GM08714 (cell line): ENCODE results near the gene IGFBP5.

Source experiments
- H3K4me3 ChIP-seq: fragments of 200-500 bp; sonication (Bioruptor generic); 2 replicates; pipeline ENCODE4 v1.5.1; 2014; ENCODE audit warnings: mild to moderate bottlenecking, low read length, inconsistent platforms
- ZNF274 ChIP-seq: IDR thresholded peaks from 2 replicates; pipeline ENCODE4 v1.6.1; 2012; ENCODE audit warnings: mild to moderate bottlenecking, low read depth, low read length

Gene IGFBP5

DNA sequence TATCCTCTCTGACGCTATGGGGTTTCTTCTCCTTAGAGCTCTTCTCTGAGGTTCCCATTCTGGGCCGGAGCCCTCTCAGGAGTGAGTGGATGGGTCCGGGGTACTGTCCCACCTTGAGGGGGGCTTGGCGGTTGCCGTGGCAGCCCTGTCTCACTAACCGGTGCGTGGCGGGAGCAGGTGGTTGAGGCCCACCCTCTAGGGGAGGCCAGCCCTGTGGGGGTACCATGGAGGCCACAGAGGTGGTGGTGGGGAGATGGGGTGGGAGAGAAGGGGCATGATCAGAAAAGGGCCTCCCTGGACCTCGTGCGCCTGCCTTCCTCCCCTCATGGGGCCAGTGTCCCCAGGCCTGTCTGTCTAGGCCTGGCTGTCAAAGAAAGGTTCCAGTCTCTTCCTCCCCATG lies 22.3 kb downstream of the IGFBP5 start:
- no peak overlapping the region for H3K4me3 ChIP-seq
- TF ChIP-seq ZNF274: no peak

DNA sequence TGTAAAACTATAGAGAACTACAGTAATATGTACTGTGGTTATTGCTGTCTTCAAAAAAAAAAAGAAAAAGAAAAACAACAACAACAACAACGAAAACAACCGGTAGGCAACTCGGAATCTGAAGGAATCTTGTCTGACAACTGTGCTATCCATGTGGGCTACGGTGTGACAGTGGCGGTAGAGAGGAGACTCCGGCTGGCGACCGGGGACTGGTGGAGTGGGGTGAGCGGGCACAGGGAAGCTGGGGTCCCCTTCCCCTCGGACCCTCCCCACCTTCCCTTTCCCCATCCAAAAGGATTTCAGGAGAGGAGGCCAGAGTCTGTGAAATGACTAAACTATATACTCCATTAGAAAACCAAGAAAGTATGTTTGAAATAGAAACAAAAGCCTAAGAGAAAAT lies 22.9 kb downstream of the IGFBP5 start:
- no peak overlapping the region for H3K4me3 ChIP-seq
- TF ChIP-seq ZNF274: no peak

DNA sequence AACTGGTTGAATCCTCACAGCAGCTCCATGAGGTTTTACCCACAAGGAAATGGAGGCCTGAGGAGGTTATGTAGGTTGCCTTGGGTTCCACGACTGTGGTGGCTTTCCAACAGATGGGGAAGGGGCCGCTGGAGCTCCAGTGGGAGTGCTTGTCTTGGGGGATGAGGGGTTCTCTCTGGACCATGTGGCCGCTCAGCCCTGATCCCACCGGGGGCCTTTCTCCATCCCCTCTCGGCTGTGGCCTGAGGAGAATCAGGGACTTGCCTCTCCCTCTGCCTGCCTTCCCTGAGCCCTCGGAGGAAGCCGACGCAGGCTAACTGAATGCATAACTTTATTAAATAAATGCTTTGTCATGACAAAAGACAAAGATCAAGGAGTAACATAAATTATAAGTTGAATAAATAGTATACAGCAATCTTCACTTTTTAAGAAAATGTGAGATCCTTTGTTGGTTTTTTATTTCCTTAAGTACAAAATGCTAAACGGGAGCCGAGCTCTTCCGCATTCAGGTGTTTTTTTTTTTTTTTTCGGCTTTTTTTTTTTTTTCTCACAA lies 23.5 kb downstream of the IGFBP5 start:
- TF ChIP-seq ZNF274: no peak
- H3K4me3 ChIP-seq: no peak overlapping the region

DNA sequence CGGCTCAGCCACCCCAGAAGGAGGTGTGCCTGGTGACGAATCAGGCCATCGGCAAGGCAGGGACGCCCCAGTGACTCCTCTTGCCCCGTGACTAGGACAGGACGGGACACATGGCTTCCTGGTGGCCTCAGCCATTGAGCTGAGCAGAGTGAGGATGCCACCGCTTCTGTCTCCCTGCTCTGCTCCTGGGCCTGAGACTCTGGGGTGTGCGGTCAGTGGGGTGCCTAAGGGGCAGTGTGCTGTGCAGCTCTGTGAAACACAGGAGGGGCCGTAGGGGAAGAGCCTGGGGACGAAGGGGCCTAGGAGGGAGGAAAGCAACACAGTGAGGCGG lies 24.3 kb downstream of the IGFBP5 start:
- TF ChIP-seq ZNF274: no peak
- no peak overlapping the region for H3K4me3 ChIP-seq

DNA sequence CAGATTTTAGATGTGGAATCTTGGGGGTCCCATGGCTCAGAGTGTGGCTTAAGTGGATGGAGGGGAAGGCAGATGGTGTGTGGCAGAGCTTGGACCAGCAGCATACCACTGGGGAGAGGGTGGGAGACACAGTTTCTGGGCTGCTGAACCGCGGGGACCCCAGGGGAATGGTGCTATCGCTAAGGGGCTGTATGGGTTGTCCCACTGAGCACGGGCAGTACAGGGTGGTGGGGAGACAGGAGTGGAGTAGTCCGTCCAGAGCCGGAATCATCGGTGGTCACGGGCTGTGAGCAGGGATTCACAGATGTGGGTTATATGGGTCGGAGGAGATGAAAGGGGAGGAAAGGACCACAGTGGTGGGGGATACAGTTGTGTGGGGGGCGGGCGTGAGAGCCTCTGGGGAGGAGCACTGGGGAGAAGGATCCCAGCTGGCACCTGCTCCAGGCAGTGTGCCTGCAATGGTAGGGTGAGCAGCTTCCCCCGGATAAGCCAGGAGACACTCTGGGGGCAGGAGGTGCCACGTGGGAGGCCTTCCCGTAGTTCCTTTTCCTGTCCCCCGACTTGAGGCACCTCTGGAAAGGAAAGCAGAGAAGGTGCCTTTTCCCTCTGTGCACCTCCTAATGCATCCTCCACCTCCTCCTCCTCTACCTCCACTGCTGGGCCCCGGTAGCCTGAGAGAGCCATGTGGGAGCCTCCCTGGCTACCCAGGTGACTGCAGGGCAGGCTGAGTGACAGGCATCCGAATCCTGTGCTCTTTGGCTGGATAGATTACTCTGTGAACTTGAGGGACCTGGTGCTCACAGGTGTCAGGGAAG lies 24.9 kb downstream of the IGFBP5 start:
- no peak for TF ChIP-seq ZNF274
- H3K4me3 ChIP-seq: no peak overlapping the region

DNA sequence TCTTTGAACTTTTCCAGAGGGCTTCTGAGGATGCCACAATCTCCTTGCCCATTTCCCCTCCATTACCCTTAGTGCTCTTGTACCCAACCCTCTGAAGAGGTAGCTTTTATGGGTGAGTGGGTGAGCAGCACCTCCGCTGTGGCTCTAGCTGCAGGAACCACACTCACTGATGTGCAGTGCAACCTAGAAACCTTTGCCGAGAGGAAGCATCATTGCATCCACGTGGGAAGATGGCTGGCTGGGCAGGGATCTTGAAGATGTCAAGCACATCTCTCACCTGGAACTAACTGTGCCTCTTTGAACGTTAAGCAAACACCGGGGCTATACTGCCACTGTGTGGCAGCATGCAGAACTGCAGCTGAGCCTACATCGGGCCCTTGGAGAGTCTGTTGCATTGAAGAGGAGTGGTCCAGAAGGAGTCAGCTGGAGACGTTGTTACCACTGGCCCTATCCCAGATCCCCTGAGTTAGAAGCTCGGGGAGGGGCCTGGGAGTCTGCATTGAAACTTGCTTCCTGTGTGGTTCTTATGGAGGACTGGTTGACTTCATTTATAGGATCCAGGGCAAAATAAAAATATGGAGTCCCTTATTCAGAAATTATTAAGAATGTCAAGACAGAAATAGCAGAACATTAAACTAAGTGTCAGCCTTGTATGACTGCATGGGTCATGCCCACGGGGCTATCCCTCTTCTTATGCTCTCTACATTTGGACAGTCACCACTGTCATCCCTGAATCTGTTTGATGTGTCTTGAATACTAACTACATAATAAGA lies 28.7 kb downstream of the IGFBP5 start:
- H3K4me3 ChIP-seq: no peak overlapping the region
- no peak for TF ChIP-seq ZNF274

DNA sequence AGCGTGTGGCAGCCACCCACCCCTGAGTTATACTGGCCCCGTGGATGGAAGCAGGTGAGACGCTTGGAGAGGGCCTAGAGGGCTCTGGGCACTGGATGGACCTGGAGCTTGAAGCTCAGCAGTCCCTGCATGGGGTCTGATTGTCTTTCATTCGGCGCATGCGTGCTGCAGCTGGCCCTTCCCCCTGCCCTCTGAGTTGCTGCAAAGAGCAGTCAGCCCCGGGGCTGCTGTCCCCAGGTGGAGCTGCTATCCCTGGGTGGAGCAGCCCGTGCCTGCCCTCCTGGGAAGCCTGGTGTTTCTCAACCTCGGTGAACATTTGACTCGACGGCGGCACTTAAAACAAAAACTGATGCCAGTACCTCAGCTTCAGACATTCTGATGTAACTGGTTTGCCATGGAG lies 29.6 kb downstream of the IGFBP5 start:
- no peak for TF ChIP-seq ZNF274
- H3K4me3 ChIP-seq: no peak overlapping the region

DNA sequence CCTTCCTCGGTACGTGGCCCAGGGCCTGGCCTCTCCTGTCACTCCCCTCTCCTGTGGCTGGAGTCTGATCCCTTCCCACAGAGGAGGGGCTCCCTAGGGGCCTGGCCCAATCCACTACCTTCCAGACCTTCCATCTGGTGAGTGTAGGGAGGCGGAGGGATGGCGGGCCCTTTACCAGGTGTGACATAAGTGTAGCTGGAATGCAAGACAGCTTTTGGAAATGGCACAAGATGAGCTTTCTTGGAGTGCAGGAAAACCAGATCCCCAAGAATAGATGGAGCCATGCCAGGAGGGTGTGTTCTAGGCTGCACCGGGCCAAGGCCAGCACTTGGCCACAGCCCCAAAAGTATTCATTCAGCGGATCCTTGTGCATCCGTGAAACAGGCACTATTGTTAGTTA lies 30.1 kb downstream of the IGFBP5 start:
- TF ChIP-seq ZNF274: no peak
- no peak overlapping the region for H3K4me3 ChIP-seq

DNA sequence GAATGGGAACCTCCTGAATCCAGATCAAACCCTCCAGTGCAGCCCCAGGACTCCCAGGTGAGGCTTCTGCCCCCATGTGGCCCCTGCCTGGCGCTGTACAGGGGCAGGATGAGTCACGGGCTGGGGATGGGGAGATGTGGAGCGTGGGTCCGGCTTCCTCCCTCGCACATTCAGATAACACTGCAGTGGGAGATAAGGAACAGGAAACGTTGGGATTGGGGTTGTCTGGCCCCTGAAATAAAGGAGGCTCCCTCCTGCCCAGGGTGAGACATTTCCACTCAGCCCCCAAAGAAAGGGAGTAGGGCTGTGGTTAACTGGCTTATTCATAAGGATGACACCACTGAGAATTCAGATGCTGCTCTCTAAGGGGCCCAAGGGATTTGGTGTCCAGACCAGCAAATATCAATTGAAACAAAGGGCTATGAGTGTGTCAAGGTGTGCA lies 30.7 kb downstream of the IGFBP5 start:
- no peak for TF ChIP-seq ZNF274
- no peak overlapping the region for H3K4me3 ChIP-seq

DNA sequence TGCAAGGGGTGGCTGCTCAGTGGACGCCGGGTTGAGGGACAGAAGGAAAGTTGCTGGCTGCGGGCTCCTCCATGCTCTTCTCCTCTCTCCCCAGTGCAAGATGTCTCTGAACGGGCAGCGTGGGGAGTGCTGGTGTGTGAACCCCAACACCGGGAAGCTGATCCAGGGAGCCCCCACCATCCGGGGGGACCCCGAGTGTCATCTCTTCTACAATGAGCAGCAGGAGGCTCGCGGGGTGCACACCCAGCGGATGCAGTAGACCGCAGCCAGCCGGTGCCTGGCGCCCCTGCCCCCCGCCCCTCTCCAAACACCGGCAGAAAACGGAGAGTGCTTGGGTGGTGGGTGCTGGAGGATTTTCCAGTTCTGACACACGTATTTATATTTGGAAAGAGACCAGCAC lies 31.5 kb downstream of the IGFBP5 start:
- TF ChIP-seq ZNF274: no peak

DNA sequence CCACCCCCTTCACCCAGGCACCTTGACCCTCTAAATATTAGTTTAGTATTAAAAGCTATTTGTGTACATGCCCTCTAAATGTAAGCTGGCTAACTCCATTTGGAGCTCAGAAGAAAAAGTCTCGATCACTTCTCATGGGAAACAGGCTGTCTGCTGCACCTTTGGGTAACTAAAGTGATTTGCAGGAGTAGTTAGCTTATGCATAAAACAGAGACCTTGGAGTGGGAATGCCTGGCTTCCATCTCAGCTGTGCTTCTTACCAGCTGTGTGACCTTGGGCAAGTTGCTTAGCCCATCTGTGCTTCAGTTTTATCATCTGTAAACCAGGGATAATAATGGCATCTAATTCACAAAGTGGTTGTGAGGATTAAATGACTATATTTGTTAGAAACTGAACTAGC lies 32.2 kb downstream of the IGFBP5 start:
- TF ChIP-seq ZNF274: no peak

More for the DNA sequence above, 31.5 kb downstream of the IGFBP5 start:
- H3K4me3 ChIP-seq: no peak overlapping the region

DNA sequence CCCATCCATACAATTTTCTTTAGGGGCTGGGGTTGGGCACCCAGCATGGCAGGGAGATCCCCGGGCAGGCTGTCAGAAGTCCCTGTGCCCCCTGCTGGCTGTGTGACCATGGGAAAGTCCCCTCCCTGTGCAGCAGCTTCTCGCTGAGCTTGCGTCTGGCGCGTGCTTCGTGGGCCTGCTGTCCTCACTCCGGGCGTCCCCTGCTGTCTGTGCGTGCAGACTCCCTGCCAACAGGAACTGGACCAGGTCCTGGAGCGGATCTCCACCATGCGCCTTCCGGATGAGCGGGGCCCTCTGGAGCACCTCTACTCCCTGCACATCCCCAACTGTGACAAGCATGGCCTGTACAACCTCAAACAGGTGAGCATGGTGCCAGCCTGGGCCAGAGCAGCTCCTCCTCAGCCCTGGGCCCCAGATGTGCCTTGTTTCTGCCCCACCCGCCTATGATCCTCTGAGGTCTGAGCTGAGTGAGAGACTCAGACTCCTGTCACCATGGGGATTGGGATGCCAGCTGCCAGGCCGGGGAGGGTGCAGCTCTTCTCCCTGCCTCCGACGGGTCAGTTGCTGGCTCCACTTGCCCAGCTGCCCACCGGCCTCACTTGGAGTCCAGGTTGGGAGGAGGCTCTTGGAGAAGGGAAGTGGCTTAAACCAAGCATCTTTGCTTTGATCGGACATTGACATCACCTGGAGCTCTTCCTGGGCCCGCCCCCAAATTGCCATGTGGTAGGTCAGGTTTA lies 33.5 kb downstream of the IGFBP5 start:
- no peak for TF ChIP-seq ZNF274
- no peak overlapping the region for H3K4me3 ChIP-seq

More for the DNA sequence above, 32.2 kb downstream of the IGFBP5 start:
- no peak overlapping the region for H3K4me3 ChIP-seq

DNA sequence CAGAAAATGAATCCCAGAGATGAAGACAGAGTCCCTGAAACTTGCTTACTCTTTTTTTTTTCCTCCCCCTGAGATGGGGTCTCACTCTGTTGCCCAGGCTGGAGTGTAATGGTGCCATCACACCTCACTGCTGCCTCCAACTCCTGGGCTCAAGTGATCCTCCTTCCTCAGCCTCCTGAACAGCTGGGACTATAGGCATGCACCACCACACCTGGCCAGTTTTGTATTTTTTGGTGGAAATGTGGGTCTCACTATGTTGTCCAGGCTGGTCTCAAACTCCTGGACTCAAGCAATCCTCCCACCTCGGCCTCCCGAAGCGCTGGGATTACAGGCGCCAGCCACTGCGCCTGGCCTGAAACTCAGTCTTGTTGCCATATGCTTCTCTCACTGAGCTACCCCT lies 34.3 kb downstream of the IGFBP5 start:
- no peak overlapping the region for H3K4me3 ChIP-seq
- TF ChIP-seq ZNF274: no peak

DNA sequence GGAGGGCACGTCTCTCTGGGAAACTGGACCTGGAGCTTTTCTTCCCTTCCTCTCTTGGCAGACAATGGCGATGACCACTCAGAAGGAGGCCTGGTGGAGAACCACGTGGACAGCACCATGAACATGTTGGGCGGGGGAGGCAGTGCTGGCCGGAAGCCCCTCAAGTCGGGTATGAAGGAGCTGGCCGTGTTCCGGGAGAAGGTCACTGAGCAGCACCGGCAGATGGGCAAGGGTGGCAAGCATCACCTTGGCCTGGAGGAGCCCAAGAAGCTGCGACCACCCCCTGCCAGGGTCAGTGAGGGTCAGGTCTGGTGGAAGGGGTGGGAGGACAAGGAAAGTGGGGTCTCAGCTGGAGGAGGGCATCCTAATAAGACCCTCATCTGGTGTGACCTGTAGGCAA lies 34.9 kb downstream of the IGFBP5 start:
- TF ChIP-seq ZNF274: no peak
- H3K4me3 ChIP-seq: no peak overlapping the region
